22Rv1 (cell line): ENCODE results near the gene KCNQ1.

ENCODE experiments used
- ZFX ChIP-seq: fragments of 450-650 bp; IDR thresholded peaks from 2 replicates; pipeline ENCODE4 v1.6.1; 2017; ENCODE audit warnings: antibody characterized with exemption, borderline replicate concordance
- TF ChIP-seq, protein P1 (sequence below): fragments of 450-650 bp; IDR thresholded peaks from 2 replicates; pipeline ENCODE4 v1.5.1; 2017; ENCODE audit warnings: mild to moderate bottlenecking

DNA sequence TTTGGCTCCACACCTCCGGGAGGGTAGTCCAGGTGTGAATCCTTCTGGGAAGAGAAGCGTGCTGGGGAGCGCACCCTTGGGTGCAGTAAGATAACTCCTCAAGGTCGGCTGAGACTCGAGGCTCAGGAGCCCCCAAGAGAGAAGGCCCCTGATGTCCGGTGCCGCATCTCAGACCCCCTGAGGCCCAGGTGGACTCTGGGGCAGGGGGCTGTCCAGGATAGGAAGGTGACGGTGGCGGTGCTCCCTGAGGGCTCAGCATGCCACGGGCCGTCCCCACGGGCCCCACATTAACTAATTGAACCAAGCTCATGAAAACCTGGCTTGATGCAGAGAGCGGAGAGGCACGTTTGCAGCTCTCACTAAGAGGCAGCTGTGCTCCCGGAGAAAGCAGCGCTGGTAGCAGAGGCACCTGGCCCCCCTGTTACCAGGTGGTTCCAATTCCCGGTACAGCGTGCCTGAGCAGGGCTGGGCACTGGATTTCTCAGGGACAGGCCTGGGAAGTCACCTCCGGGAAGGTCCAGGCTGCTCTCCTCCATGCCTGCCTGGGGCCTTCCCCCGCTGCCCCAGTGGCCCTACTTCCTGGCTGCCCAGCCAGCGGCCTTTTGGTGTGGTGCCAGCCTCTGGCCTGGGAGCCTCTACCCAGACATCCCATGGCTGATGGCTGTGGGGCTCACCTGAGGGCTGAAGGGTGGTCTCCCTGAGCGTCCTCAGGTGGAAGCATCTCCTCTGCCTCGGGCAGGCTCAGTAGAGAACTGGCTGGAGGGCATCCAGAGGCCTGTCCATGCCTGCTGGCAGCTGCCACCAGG is 1.1 kb downstream of the KCNQ1 start:
- TF ChIP-seq, protein P1, sequence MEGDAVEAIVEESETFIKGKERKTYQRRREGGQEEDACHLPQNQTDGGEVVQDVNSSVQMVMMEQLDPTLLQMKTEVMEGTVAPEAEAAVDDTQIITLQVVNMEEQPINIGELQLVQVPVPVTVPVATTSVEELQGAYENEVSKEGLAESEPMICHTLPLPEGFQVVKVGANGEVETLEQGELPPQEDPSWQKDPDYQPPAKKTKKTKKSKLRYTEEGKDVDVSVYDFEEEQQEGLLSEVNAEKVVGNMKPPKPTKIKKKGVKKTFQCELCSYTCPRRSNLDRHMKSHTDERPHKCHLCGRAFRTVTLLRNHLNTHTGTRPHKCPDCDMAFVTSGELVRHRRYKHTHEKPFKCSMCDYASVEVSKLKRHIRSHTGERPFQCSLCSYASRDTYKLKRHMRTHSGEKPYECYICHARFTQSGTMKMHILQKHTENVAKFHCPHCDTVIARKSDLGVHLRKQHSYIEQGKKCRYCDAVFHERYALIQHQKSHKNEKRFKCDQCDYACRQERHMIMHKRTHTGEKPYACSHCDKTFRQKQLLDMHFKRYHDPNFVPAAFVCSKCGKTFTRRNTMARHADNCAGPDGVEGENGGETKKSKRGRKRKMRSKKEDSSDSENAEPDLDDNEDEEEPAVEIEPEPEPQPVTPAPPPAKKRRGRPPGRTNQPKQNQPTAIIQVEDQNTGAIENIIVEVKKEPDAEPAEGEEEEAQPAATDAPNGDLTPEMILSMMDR, result no peak
- TF ChIP-seq ZFX, result no peak
